HCT116 (cell line): ENCODE measurements around the gene COL4A1. TPM values are rescaled to one million over a fixed set of nuclear protein-coding genes. Genes with fewer than 3 reads are reported as not detected.

Source experiments
- ATAC-seq: fragments of 200-7000 bp; cut with Tn5 transposase; 2 replicates; pipeline ENCODE4 v1.9.1; 2020; ENCODE audit warnings: mild to moderate bottlenecking, moderate library complexity
- BruUV-seq: library from RNA; stranded (reverse); fragments of 400-500 nt; replicated peaks from 2 replicates; lab custom pipeline; 2021; lab: Mats Ljungman, UMichigan
- CTCF ChIA-PET: fragments of 300-600 bp; sonication (Branson Sonifier 250); formaldehyde crosslinking; loops from one replicate; lab custom pipeline; 2021; ENCODE audit warnings: antibody characterized with exemption; lab: Charles Lee
- POLR2A ChIA-PET: fragments of 300-600, 350-600 bp; sonication (Branson Sonifier 250); formaldehyde crosslinking; loops from one replicate; lab custom pipeline; 2021; ENCODE audit warnings: antibody characterized with exemption; lab: Charles Lee
- RAD21 ChIA-PET, 2 experiments: fragments of 300-600 bp; sonication (Branson Sonifier 250); formaldehyde crosslinking; loops; one replicate each; lab custom pipeline; 2023; ENCODE audit warnings: low total read pairs in 2 of 2; ENCODE audit not compliant: uncharacterized antibody in 2 of 2, unreplicated experiment in 2 of 2, low non-redundant PET in 1 of 2; lab: Charles Lee
- DNase-seq: peaks from one replicate; pipeline ENCODE4 v3.0.0-alpha.2; 2010; ENCODE audit warnings: low read depth, low spot score
- H2AFZ ChIP-seq: fragments of 200-600 bp; shearing (Covaris generic), sonication (generic); 2 replicates; pipeline ENCODE4 v1.6.1; 2017; ENCODE audit warnings: low read depth, mixed run types, mixed read lengths, antibody characterized with exemption, low read length; ENCODE audit not compliant: poor library complexity, severe bottlenecking
- H3K27ac ChIP-seq: 2 replicates; pipeline ENCODE4 v1.5.1; 2012; ENCODE audit warnings: low read depth, low read length
- H3K27me3 ChIP-seq: fragments of 200-600 bp; sonication (generic); 2 replicates; pipeline ENCODE4 v1.6.1; 2016; ENCODE audit warnings: mixed run types, low read length, mixed read lengths; ENCODE audit not compliant: insufficient read depth
- H3K36me3 ChIP-seq, 2 experiments: fragments of 200-500 bp in 1 of 2; fragments of 200-600 bp in 1 of 2; sonication (Bioruptor generic) in 1 of 2; sonication (generic) in 1 of 2; 2 replicates each; pipeline versions ENCODE4 v1.5.1 to v1.6.1; 2014 to 2016; ENCODE audit warnings: low read length in 2 of 2, inconsistent platforms in 1 of 2, mixed read lengths in 1 of 2, mixed run types in 1 of 2; ENCODE audit not compliant: insufficient read depth in 2 of 2, control insufficient read depth in 1 of 2
- H3K4me1 ChIP-seq, 2 experiments: fragments of 200-600 bp in 1 of 2; sonication (generic) in 1 of 2; 2 replicates each; pipeline versions ENCODE4 v1.5.1 to v1.6.1; 2012 to 2017; ENCODE audit warnings: low read length in 2 of 2, inconsistent platforms in 1 of 2, mild to moderate bottlenecking in 1 of 2, mixed read lengths in 1 of 2, mixed run types in 1 of 2, moderate library complexity in 1 of 2; ENCODE audit not compliant: insufficient read depth in 2 of 2, control insufficient read depth in 1 of 2
- H3K4me2 ChIP-seq: fragments of 200-600 bp; sonication (generic); 2 replicates; pipeline ENCODE4 v1.6.1; 2017; ENCODE audit warnings: mixed run types, low read length, mixed read lengths
- H3K4me3 ChIP-seq, 2 experiments: fragments of 200-600 bp in 1 of 2; sonication (generic) in 1 of 2; replicated peaks in 1 of 2; 2 replicates each; pipeline ENCODE4 v1.5.1; 2011 to 2016; ENCODE audit warnings: low read length in 2 of 2, control low read depth in 1 of 2, low read depth in 1 of 2, mild to moderate bottlenecking in 1 of 2, mixed read lengths in 1 of 2, mixed run types in 1 of 2
- H3K79me2 ChIP-seq: fragments of 200-600 bp; sonication (generic); 2 replicates; pipeline ENCODE4 v1.6.1; 2017; ENCODE audit warnings: mild to moderate bottlenecking, mixed run types, low read length, moderate library complexity, mixed read lengths; ENCODE audit not compliant: insufficient read depth
- H3K9ac ChIP-seq: fragments of 200-600 bp; sonication (generic); 2 replicates; pipeline ENCODE4 v1.6.1; 2016; ENCODE audit warnings: low read length, mixed read lengths
- H3K9me2 ChIP-seq: fragments of 200-600 bp; sonication (generic), shearing (Covaris generic); 2 replicates; pipeline ENCODE4 v1.6.1; 2017; ENCODE audit warnings: mixed run types, mild to moderate bottlenecking, moderate library complexity; ENCODE audit not compliant: insufficient read depth
- H3K9me3 ChIP-seq, 2 experiments: fragments of 200-500 bp in 1 of 2; fragments of 200-600 bp in 1 of 2; sonication (Bioruptor generic) in 1 of 2; sonication (generic) in 1 of 2; 2 replicates each; pipeline ENCODE4 v1.6.1; 2014 to 2017; ENCODE audit warnings: low read length in 2 of 2, mixed read lengths in 2 of 2, inconsistent platforms in 1 of 2, low read depth in 1 of 2, mild to moderate bottlenecking in 1 of 2, mixed run types in 1 of 2, moderate library complexity in 1 of 2; ENCODE audit not compliant: control insufficient read depth in 1 of 2, insufficient read depth in 1 of 2
- H4K20me1 ChIP-seq: fragments of 200-600 bp; sonication (generic), shearing (Covaris generic); 2 replicates; pipeline ENCODE4 v1.6.1; 2017; ENCODE audit warnings: mixed run types, mild to moderate bottlenecking, moderate library complexity; ENCODE audit not compliant: insufficient read depth
- CBX3 ChIP-seq: IDR thresholded peaks from 2 replicates; pipeline ENCODE4 v1.6.1; 2012; ENCODE audit warnings: low read depth
- CTCF ChIP-seq, 3 experiments: fragments of 200-600 bp in 1 of 3; sonication (generic) in 1 of 3; IDR thresholded peaks in 2 of 3; conservative IDR thresholded peaks in 1 of 3; 2 replicates each; pipeline ENCODE4 v1.5.1; 2012 to 2017; ENCODE audit warnings: low read depth in 2 of 3, low read length in 2 of 3, antibody characterized with exemption in 1 of 3, borderline replicate concordance in 1 of 3, control low read depth in 1 of 3, mild to moderate bottlenecking in 1 of 3, mixed read lengths in 1 of 3, mixed run types in 1 of 3, moderate library complexity in 1 of 3; ENCODE audit not compliant: insufficient read depth in 1 of 3
- EZH2phosphoT487 ChIP-seq: fragments of 200-600 bp; IDR thresholded peaks from 2 replicates; pipeline ENCODE4 v1.6.1; 2018; ENCODE audit warnings: antibody characterized with exemption, borderline replicate concordance
- JUND ChIP-seq: IDR thresholded peaks from 2 replicates; pipeline ENCODE4 v1.6.1; 2012
- POLR2AphosphoS5 ChIP-seq: IDR thresholded peaks from 2 replicates; pipeline ENCODE4 v1.6.1; 2011; ENCODE audit warnings: mild to moderate bottlenecking, low read depth, low read length, moderate library complexity
- RAD21 ChIP-seq: IDR thresholded peaks from 2 replicates; pipeline ENCODE4 v1.6.1; 2012; ENCODE audit warnings: low read depth, mild to moderate bottlenecking
- YY1 ChIP-seq: IDR thresholded peaks from 2 replicates; pipeline ENCODE4 v1.6.1; 2011; ENCODE audit warnings: low read length, low read depth, moderate library complexity, mild to moderate bottlenecking; ENCODE audit not compliant: insufficient replicate concordance; ENCODE audit errors: extremely low read depth
- ZBTB33 ChIP-seq: IDR thresholded peaks from 2 replicates; pipeline ENCODE4 v1.6.1; 2011; ENCODE audit warnings: mild to moderate bottlenecking, low read length, moderate library complexity; ENCODE audit not compliant: insufficient replicate concordance; ENCODE audit errors: extremely low read depth
- ZNF274 ChIP-seq: fragments of 200-500 bp; sonication (Bioruptor generic); IDR thresholded peaks from 2 replicates; pipeline ENCODE4 v1.6.1; 2014; ENCODE audit warnings: mild to moderate bottlenecking, low read depth, low read length, inconsistent platforms
- intact Hi-C: fragments of 100-400 bp; cut with micrococcal nuclease; formaldehyde crosslinking; loops from 2 replicates; pipeline ENCODE4 v1.10.0; 2022
- total RNA-seq: library from RNA; stranded (reverse); gene quantifications from one replicate; pipeline ENCODE4 v1.2.1, GENCODE V29; 2021; ENCODE audit not compliant: unreplicated experiment

COL4A1 gene
- total RNA-seq, 1 experiment from 2014 or later: 0.57 TPM

DNA sequence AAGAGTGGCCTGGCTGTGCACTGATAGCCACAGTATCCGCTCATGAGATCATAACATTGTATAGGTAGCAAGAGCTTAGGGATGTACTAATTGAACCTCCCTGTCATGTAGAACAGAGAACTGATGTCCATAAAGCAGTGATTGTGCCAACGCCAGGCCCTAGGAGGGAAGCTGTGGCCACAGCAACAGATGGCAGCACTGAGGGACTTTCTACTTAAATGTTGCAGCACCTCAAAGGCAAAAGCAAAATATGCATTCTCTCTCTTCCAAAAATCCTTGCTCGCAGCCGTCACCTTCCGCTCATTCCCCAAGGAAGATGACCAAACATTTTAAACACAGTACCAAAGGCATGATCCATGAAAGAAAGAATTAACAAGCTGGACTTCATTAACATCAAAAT, 32.3 kb downstream of the COL4A1 start:
- Histone ChIP-seq H3K79me2 (no peaks in the 10 kb centered on the region), H4K20me1 (no peaks in the 10 kb centered on the region), H3K27me3 (peaks cover 6% of the 10 kb centered on the region; the same call in 1 of the 2 replicates), H2AFZ (no peak overlapping the region), H3K27ac (no peak overlapping the region), H3K9me2 (no peaks in the 10 kb centered on the region), H3K9ac (no peak overlapping the region), H3K9me3 (no peaks in the 10 kb centered on the region), H3K4me2 (no peak overlapping the region), H3K36me3 (no peaks in the 10 kb centered on the region), H3K4me3 (no peak overlapping the region), H3K4me1 (no peaks in the 10 kb centered on the region)
- BruUV-seq: no TSS peak
- ATAC-seq (peak; percentile 50; the same call in 1 of the 2 replicates), DNase-seq (no peak)
- ChIA-PET CTCF (no interaction called here), RAD21 (interaction anchor here in 1 of 2 experiments (0.7 kb wide), 1 partner anchor 432 kb away, joined by 3 read pairs; no protein-coding TSS in a partner anchor), POLR2A (no interaction called here)
- intact Hi-C loops: no loop called here
- TF ChIP-seq EZH2phosphoT487 (no peak), CBX3 (no peak), YY1 (no peak), RAD21 (peak; percentile 28; the same call in 1 of the 2 replicates), ZBTB33 (no peak), ZNF274 (no peak), CTCF (IDR thresholded peaks at IDR 0.05 in 2 of 3, conservative IDR thresholded peaks at IDR 0.05 in 1 of 3; ENCODE audit: borderline replicate concordance in 1 of 3, insufficient read depth in 1 of 3, low read depth in 2 of 3, low read length in 2 of 3) (peak; percentile 18 to 36 (median 31); a peak in 3 of 6 replicates), POLR2AphosphoS5 (no peak), JUND (no peak)
